ENCODE measurements around the gene HOXA9.

HOXA9 gene

GRCh38 chr7:27163288-27164044, 1.9 kb downstream of the HOXA9 start:
- no peak for DNase-seq

GRCh38 chr7:27162561-27163287, 2.6 kb downstream of the HOXA9 start:
- DNase-seq, result no peak

- DNase-seq, result no peak
Measured at GRCh38 chr7:27161721-27162560, 3.4 kb downstream of the HOXA9 start.

GRCh38 chr7:27161214-27161720, 4.1 kb downstream of the HOXA9 start:
- DNase-seq, result no peak

- peak; percentile 76 to 92 (median 80) for DNase-seq
Measured at GRCh38 chr7:27160546-27161213, 4.7 kb downstream of the HOXA9 start.

- DNase-seq, result no peak
Measured at GRCh38 chr7:27160145-27160545, 5.2 kb downstream of the HOXA9 start.

GRCh38 chr7:27159266-27160144, 5.8 kb downstream of the HOXA9 start:
- DNase-seq, result no peak

GRCh38 chr7:27158436-27159265, 6.7 kb downstream of the HOXA9 start:
- DNase-seq, result no peak

GRCh38 chr7:27157702-27158431, 7.5 kb downstream of the HOXA9 start:
- no peak for DNase-seq

GRCh38 chr7:27156916-27157701, 8.2 kb downstream of the HOXA9 start:
- DNase-seq, result no peak

- no peak for DNase-seq
Measured at GRCh38 chr7:27156508-27156898, 8.8 kb downstream of the HOXA9 start, which contains the start of gene HOXA7. Gene HOXA7, minus strand, starts transcription at chr7:27156675. Its CDS starts 130 bp downstream, at chr7:27156545.

- DNase-seq, result no peak
Measured at GRCh38 chr7:27155816-27156507, 9.4 kb downstream of the HOXA9 start.

GRCh38 chr7:27154901-27155815, 10.2 kb downstream of the HOXA9 start:
- DNase-seq, result no peak

- DNase-seq, result no peak
Measured at GRCh38 chr7:27154369-27154768, 11.0 kb downstream of the HOXA9 start.

- no peak for DNase-seq
Measured at GRCh38 chr7:27153526-27153925, 11.8 kb downstream of the HOXA9 start.

- no peak for DNase-seq
Measured at GRCh38 chr7:27152816-27153442, 12.4 kb downstream of the HOXA9 start.
